Ascending aorta (tissue), 2 donors: ENCODE results near the gene GAPVD1. TPM values are rescaled to one million over a fixed set of nuclear protein-coding genes. Genes with fewer than 3 reads are reported as not detected.

ENCODE experiments used
- DNase-seq, 2 donors: peaks; one replicate each; pipeline ENCODE4 v3.0.0-alpha.2; 2019; ENCODE audit warnings: low spot score in 2 of 2
- H3K27ac ChIP-seq, 2 donors: fragments of 200-600 bp; sonication (generic); one replicate each; pipeline ENCODE4 v1.5.1; 2016 to 2017; ENCODE audit warnings: mild to moderate bottlenecking in 1 of 2
- H3K27me3 ChIP-seq: fragments of 200-600 bp; sonication (generic); one replicate; pipeline ENCODE4 v1.5.1; 2017
- H3K36me3 ChIP-seq, 2 donors: fragments of 200-600 bp; sonication (generic); one replicate each; pipeline ENCODE4 v1.5.1; 2016
- H3K4me1 ChIP-seq, 2 donors: fragments of 200-600 bp; sonication (generic); one replicate each; pipeline ENCODE4 v1.5.1; 2016 to 2017; ENCODE audit warnings: mild to moderate bottlenecking in 1 of 2
- H3K4me3 ChIP-seq, 2 donors: fragments of 200-600 bp; sonication (generic); one replicate each; pipeline ENCODE4 v1.5.1; 2016 to 2017; ENCODE audit warnings: mild to moderate bottlenecking in 1 of 2
- H3K9me3 ChIP-seq, 2 donors: fragments of 200-600 bp; sonication (generic); one replicate each; pipeline ENCODE4 v1.5.1; 2016
- CTCF ChIP-seq, 3 experiments: fragments of 200-600 bp in 2 of 3; fragments of 450-650 bp in 1 of 3; sonication (generic) in 2 of 3; IDR thresholded peaks; one replicate each; pipeline ENCODE4 v1.5.1; 2016 to 2019; ENCODE audit warnings: antibody characterized with exemption in 3 of 3, mild to moderate bottlenecking in 1 of 3, moderate library complexity in 1 of 3
- intact Hi-C: fragments of 100-400 bp; cut with DNase I; formaldehyde crosslinking; loops from one replicate; pipeline ENCODE4 v1.15.1; 2023
- total RNA-seq: library from RNA; depleted of rRNA; stranded (reverse); fragments of >200 nt; gene quantifications from one replicate; pipeline ENCODE4 v1.1.0, GENCODE V29; 2016

The GAPVD1 gene
- total RNA-seq, 1 donor from 2014 or later = 18.9 TPM

GRCh38 chr9:125269014-125269397 lies 7.4 kb downstream of the GAPVD1 start:
- Histone ChIP-seq H3K4me1 (peaks cover 0 to under 1% of the 10 kb centered on the region in 2 donors), H3K27ac (no peak overlapping the region), H3K4me3 (no peak overlapping the region), H3K27me3 (no peaks in the 10 kb centered on the region), H3K36me3 (peaks cover 0 to 10% of the 10 kb centered on the region in 2 donors), H3K9me3 (no peaks in the 10 kb centered on the region)
- intact Hi-C loops = no loop called here
- TF ChIP-seq CTCF (IDR thresholded peaks at IDR 0.05) = no peak
- DNase-seq = no peak

- no peak for TF ChIP-seq CTCF (IDR thresholded peaks at IDR 0.05)
- Histone ChIP-seq H3K9me3 (no peaks in the 10 kb centered on the region), H3K27ac (no peak overlapping the region), H3K27me3 (no peaks in the 10 kb centered on the region), H3K36me3 (peaks cover 0 to 7% of the 10 kb centered on the region in 2 donors), H3K4me3 (no peak overlapping the region), H3K4me1 (no peaks in the 10 kb centered on the region)
- no peak for DNase-seq
- intact Hi-C loops = no loop called here
Measured at GRCh38 chr9:125271081-125271480, 9.5 kb downstream of the GAPVD1 start.

GRCh38 chr9:125272697-125273096 lies 11.1 kb downstream of the GAPVD1 start:
- Histone ChIP-seq H3K36me3 (no peaks in the 10 kb centered on the region), H3K9me3 (no peaks in the 10 kb centered on the region), H3K4me1 (no peaks in the 10 kb centered on the region), H3K27ac (no peak overlapping the region), H3K27me3 (no peaks in the 10 kb centered on the region), H3K4me3 (no peak overlapping the region)
- DNase-seq = no peak
- intact Hi-C loops = no loop called here
- no peak for TF ChIP-seq CTCF (IDR thresholded peaks at IDR 0.05)

GRCh38 chr9:125276771-125277170 lies 15.1 kb downstream of the GAPVD1 start:
- TF ChIP-seq CTCF (IDR thresholded peaks at IDR 0.05) = no peak
- H3K9me3 ChIP-seq = no peaks in the 10 kb centered on the region
- H3K27ac ChIP-seq = no peak overlapping the region
- DNase-seq = no peak
- H3K27me3 ChIP-seq = no peaks in the 10 kb centered on the region
- H3K4me1 ChIP-seq = no peaks in the 10 kb centered on the region
- no peak overlapping the region for H3K4me3 ChIP-seq
- intact Hi-C loops = no loop called here
- peaks cover 0 to 4% of the 10 kb centered on the region in 2 donors for H3K36me3 ChIP-seq

GRCh38 chr9:125277411-125277810 lies 15.8 kb downstream of the GAPVD1 start:
- Histone ChIP-seq H3K4me1 (no peaks in the 10 kb centered on the region), H3K4me3 (no peak overlapping the region), H3K36me3 (peaks cover 0 to 4% of the 10 kb centered on the region in 2 donors), H3K27me3 (no peaks in the 10 kb centered on the region), H3K27ac (no peak overlapping the region), H3K9me3 (no peaks in the 10 kb centered on the region)
- TF ChIP-seq CTCF (IDR thresholded peaks at IDR 0.05) = no peak
- DNase-seq = no peak
- intact Hi-C loops = no loop called here

GRCh38 chr9:125280945-125281344 lies 19.3 kb downstream of the GAPVD1 start:
- peaks cover 0 to 4% of the 10 kb centered on the region in 2 donors for H3K36me3 ChIP-seq
- no peak for TF ChIP-seq CTCF (IDR thresholded peaks at IDR 0.05)
- H3K9me3 ChIP-seq = no peaks in the 10 kb centered on the region
- DNase-seq = no peak
- no peaks in the 10 kb centered on the region for H3K27me3 ChIP-seq
- H3K27ac ChIP-seq = no peak overlapping the region
- no peak overlapping the region for H3K4me3 ChIP-seq
- intact Hi-C loops = no loop called here
- no peaks in the 10 kb centered on the region for H3K4me1 ChIP-seq
